IMR-90 (cell line): ENCODE data around the gene STT3A. TPM values are rescaled to one million over a fixed set of nuclear protein-coding genes. Genes with fewer than 3 reads are reported as not detected.

Experiments
- ATAC-seq: fragments of 200-7000 bp; cut with Tn5 transposase; 2 replicates; pipeline ENCODE4 v1.9.1; 2020; ENCODE audit warnings: low read depth, mild to moderate bottlenecking, moderate library complexity
- BruUV-seq: library from RNA; stranded (reverse); fragments of 400-500 nt; replicated peaks from 2 replicates; lab custom pipeline; 2021; lab: Mats Ljungman, UMichigan
- CTCF ChIA-PET: fragments of 300-600 bp; formaldehyde crosslinking; extraction: SDS; loops from one replicate; lab custom pipeline; 2021; ENCODE audit warnings: antibody characterized with exemption; lab: Yijun Ruan, JAX
- POLR2A ChIA-PET: fragments of 300-600 bp; sonication (Branson Sonifier 250); formaldehyde crosslinking; loops from one replicate; lab custom pipeline; 2022; ENCODE audit warnings: antibody characterized with exemption; ENCODE audit not compliant: unreplicated experiment; lab: Charles Lee
- DNase-seq: peaks from one replicate; pipeline ENCODE4 v3.0.0; 2013
- H2AFZ ChIP-seq: replicated peaks from 2 replicates; pipeline ENCODE3; 2013; ENCODE audit warnings: low read length, mild to moderate bottlenecking; ENCODE audit not compliant: poor library complexity
- H2AK5ac ChIP-seq: 2 replicates; pipeline ENCODE4 v1.6.1; 2013; ENCODE audit warnings: low read depth, low read length, inconsistent platforms
- H2AK9ac ChIP-seq: replicated peaks from 2 replicates; pipeline ENCODE3; 2013; ENCODE audit warnings: mild to moderate bottlenecking, low read depth, low read length, moderate library complexity; ENCODE audit not compliant: poor library complexity
- H2BK120ac ChIP-seq: 2 replicates; pipeline ENCODE4 v1.6.1; 2013; ENCODE audit warnings: low read depth, low read length, inconsistent platforms
- H2BK15ac ChIP-seq: 3 replicates; pipeline ENCODE4 v1.6.1; 2013; ENCODE audit warnings: low read depth, low read length, inconsistent platforms
- H2BK20ac ChIP-seq: 2 replicates; pipeline ENCODE4 v1.6.1; 2013; ENCODE audit warnings: low read depth, mild to moderate bottlenecking, inconsistent platforms, low read length, moderate library complexity
- H2BK5ac ChIP-seq: 2 replicates; pipeline ENCODE4 v1.6.1; 2013; ENCODE audit warnings: mild to moderate bottlenecking, low read depth, low read length, inconsistent platforms; ENCODE audit not compliant: poor library complexity, severe bottlenecking
- H3K14ac ChIP-seq: replicated peaks from 2 replicates; pipeline ENCODE4 v1.6.1; 2013; ENCODE audit warnings: low read depth, low read length, inconsistent platforms
- H3K18ac ChIP-seq: 2 replicates; pipeline ENCODE4 v1.6.1; 2013; ENCODE audit warnings: low read depth, low read length, control low read depth
- H3K23ac ChIP-seq: 2 replicates; pipeline ENCODE4 v1.6.1; 2013; ENCODE audit warnings: low read depth, low read length, inconsistent platforms
- H3K27ac ChIP-seq: 2 replicates; pipeline ENCODE4 v1.5.1; 2013; ENCODE audit warnings: mild to moderate bottlenecking, control low read depth, low read length; ENCODE audit not compliant: insufficient read depth
- H3K27me3 ChIP-seq: 2 replicates; pipeline ENCODE4 v1.6.1; 2013; ENCODE audit warnings: low read length; ENCODE audit not compliant: control insufficient read depth, insufficient read depth
- H3K36me3 ChIP-seq: 2 replicates; pipeline ENCODE4 v1.6.1; 2013; ENCODE audit warnings: low read length, mixed read lengths; ENCODE audit not compliant: control insufficient read depth, insufficient read depth
- H3K4ac ChIP-seq: 2 replicates; pipeline ENCODE4 v1.6.1; 2013; ENCODE audit warnings: low read depth, low read length, inconsistent platforms
- H3K4me1 ChIP-seq: 2 replicates; pipeline ENCODE4 v1.6.1; 2013; ENCODE audit warnings: low read length, mixed read lengths; ENCODE audit not compliant: control insufficient read depth, insufficient read depth
- H3K4me2 ChIP-seq: 2 replicates; pipeline ENCODE4 v1.6.1; 2013; ENCODE audit warnings: low read depth, mild to moderate bottlenecking, control low read depth, low read length, moderate library complexity
- H3K4me3 ChIP-seq: 2 replicates; pipeline ENCODE4 v1.5.1; 2013; ENCODE audit warnings: low read depth, mild to moderate bottlenecking, control low read depth, low read length, moderate library complexity; ENCODE audit not compliant: insufficient read depth
- H3K56ac ChIP-seq: 2 replicates; pipeline ENCODE4 v1.6.1; 2013; ENCODE audit warnings: low read length, inconsistent platforms; ENCODE audit not compliant: insufficient read depth; ENCODE audit errors: extremely low read depth
- H3K79me1 ChIP-seq, 2 experiments: 2 replicates each; pipeline ENCODE4 v1.6.1; 2013; ENCODE audit warnings: low read length in 2 of 2, inconsistent platforms in 1 of 2, low read depth in 1 of 2
- H3K9ac ChIP-seq: 2 replicates; pipeline ENCODE4 v1.6.1; 2013; ENCODE audit warnings: low read depth, low read length, control low read depth
- H3K9me1 ChIP-seq: 2 replicates; pipeline ENCODE4 v1.6.1; 2013; ENCODE audit warnings: low read length, inconsistent platforms; ENCODE audit not compliant: insufficient read depth
- H3K9me3 ChIP-seq: 2 replicates; pipeline ENCODE4 v1.6.1; 2013; ENCODE audit warnings: low read length; ENCODE audit not compliant: control insufficient read depth, insufficient read depth
- H4K20me1 ChIP-seq: 2 replicates; pipeline ENCODE4 v1.6.1; 2013; ENCODE audit warnings: low read length, inconsistent platforms; ENCODE audit not compliant: insufficient read depth
- H4K5ac ChIP-seq: 2 replicates; pipeline ENCODE4 v1.6.1; 2013; ENCODE audit warnings: mild to moderate bottlenecking, low read depth, low read length, control low read depth
- H4K8ac ChIP-seq, 2 experiments: 2 replicates each; pipeline ENCODE4 v1.6.1; 2013; ENCODE audit warnings: low read depth in 2 of 2, low read length in 2 of 2, control low read depth in 1 of 2, inconsistent platforms in 1 of 2
- H4K91ac ChIP-seq: 2 replicates; pipeline ENCODE4 v1.6.1; 2013; ENCODE audit warnings: low read depth, low read length, inconsistent platforms; ENCODE audit not compliant: insufficient read depth
- BHLHE40 ChIP-seq: fragments of 150-350 bp; IDR thresholded peaks from 2 replicates; pipeline ENCODE4 v1.6.1; 2016; ENCODE audit warnings: mild to moderate bottlenecking, low read depth, low read length
- CEBPB ChIP-seq: IDR thresholded peaks from 2 replicates; pipeline ENCODE4 v1.6.1; 2012; ENCODE audit warnings: low read depth, low read length, improper control_type of control experiment
- CHD1 ChIP-seq: IDR thresholded peaks from 2 replicates; pipeline ENCODE4 v1.6.1; 2012; ENCODE audit warnings: low read depth, low read length, improper control_type of control experiment
- ELK1 ChIP-seq: fragments of 150-350 bp; IDR thresholded peaks from 2 replicates; pipeline ENCODE4 v1.6.1; 2016; ENCODE audit warnings: low read depth, mild to moderate bottlenecking, low read length, moderate library complexity, borderline replicate concordance
- MAFK ChIP-seq: IDR thresholded peaks from 2 replicates; pipeline ENCODE4 v1.6.1; 2012; ENCODE audit warnings: low read depth, low read length, improper control_type of control experiment
- MAZ ChIP-seq: IDR thresholded peaks from 2 replicates; pipeline ENCODE4 v1.6.1; 2012; ENCODE audit warnings: low read depth, mild to moderate bottlenecking, low read length, improper control_type of control experiment, moderate library complexity, borderline replicate concordance
- MXI1 ChIP-seq: IDR thresholded peaks from 2 replicates; pipeline ENCODE4 v1.6.1; 2012; ENCODE audit warnings: low read depth, mild to moderate bottlenecking, low read length, moderate library complexity, borderline replicate concordance
- NFE2L2 ChIP-seq: fragments of 150-350 bp; IDR thresholded peaks from 2 replicates; pipeline ENCODE4 v1.6.1; 2016; ENCODE audit warnings: low read depth, mild to moderate bottlenecking, low read length
- POLR2A ChIP-seq: IDR thresholded peaks from 2 replicates; pipeline ENCODE4 v1.6.1; 2012; ENCODE audit warnings: mild to moderate bottlenecking, low read depth, low read length
- RAD21 ChIP-seq: IDR thresholded peaks from 2 replicates; pipeline ENCODE4 v1.6.1; 2012; ENCODE audit warnings: low read length, improper control_type of control experiment
- RCOR1 ChIP-seq: IDR thresholded peaks from 2 replicates; pipeline ENCODE4 v1.6.1; 2012; ENCODE audit warnings: mild to moderate bottlenecking, low read length, improper control_type of control experiment; ENCODE audit not compliant: insufficient replicate concordance
- RFX5 ChIP-seq: IDR thresholded peaks from 2 replicates; pipeline ENCODE4 v1.8.0; 2012; ENCODE audit warnings: low read depth, mild to moderate bottlenecking, low read length, moderate library complexity
- SMC3 ChIP-seq: fragments of 150-350 bp; IDR thresholded peaks from 2 replicates; pipeline ENCODE4 v1.6.1; 2016; ENCODE audit warnings: low read depth, mild to moderate bottlenecking, antibody characterized with exemption, low read length, moderate library complexity
- USF2 ChIP-seq: fragments of 150-350 bp; IDR thresholded peaks from 2 replicates; pipeline ENCODE4 v1.6.1; 2017; ENCODE audit warnings: mild to moderate bottlenecking, antibody characterized with exemption, low read length, low read depth
- WGBS, 2 experiments: methylation state at CpG; one replicate each; pipeline versions ENCODE4 v1.1.5 to v1.1.7; 2013; ENCODE audit warnings: missing lambda C conversion rate in 2 of 2; ENCODE audit not compliant: insufficient read length in 1 of 2; ENCODE audit errors: extremely low coverage in 2 of 2; 5-methylcytosine and 5-hydroxymethylcytosine counted together
- dilution Hi-C: fragments of 300-500 bp; cut with HindIII; formaldehyde crosslinking; loops from one replicate; pipeline ENCODE4 v1.14.3; 2018; ENCODE audit warnings: low sequenced_read_pairs; ENCODE audit not compliant: unreplicated experiment
- in situ Hi-C: fragments of 300-500 bp; cut with MboI; formaldehyde crosslinking; loops from 3 replicates; pipeline ENCODE4 v1.14.3; 2019; ENCODE audit warnings: low sequenced_read_pairs, inconsistent platforms, mixed read lengths
- intact Hi-C: fragments of 100-400 bp; cut with micrococcal nuclease; formaldehyde crosslinking; loops from 2 replicates; pipeline ENCODE4 v1.10.0; 2022
- polyA plus RNA-seq, 3 experiments: library from polyadenylated mRNA; depleted of rRNA; stranded (reverse); fragments of >200 nt; gene quantifications; 2 replicates each; pipeline ENCODE4 v1.2.3, GENCODE V29; 2012; ENCODE audit warnings: low replicate concordance in 1 of 3
- total RNA-seq: library from RNA; depleted of rRNA; stranded (reverse); fragments of >200 nt; gene quantifications from 2 replicates; pipeline ENCODE4 v1.2.3, GENCODE V29; 2012
- TF ChIP-seq, protein P1 (sequence below): conservative IDR thresholded peaks from 2 replicates; pipeline ENCODE4 v1.5.1; 2012; ENCODE audit warnings: mild to moderate bottlenecking, low read depth, low read length, improper control_type of control experiment

The STT3A gene
- total and polyA plus RNA-seq, 2 of the 4 experiments (the other 2 are of a cell fraction) = 180 to 387 TPM

DNA sequence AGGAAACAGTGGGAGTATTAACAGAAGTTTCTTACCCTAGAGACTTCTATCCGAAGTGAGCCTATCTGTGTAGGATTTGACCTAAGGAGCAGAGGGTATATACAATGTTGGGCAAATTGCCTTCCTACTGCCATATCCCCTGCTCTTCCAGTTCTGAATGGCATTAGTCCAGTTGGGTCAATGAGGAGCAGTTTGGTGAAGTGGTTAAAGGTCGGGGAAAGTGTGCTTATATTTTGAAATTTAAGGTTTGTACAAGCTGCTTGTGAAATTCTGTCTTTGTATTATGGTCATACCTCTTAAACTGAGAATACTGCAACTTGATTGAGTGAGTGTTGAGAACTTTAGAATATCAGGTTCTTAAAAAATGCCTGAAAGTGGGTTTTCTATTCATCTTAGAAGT, 21.7 kb upstream of the STT3A start:
- POLR2A ChIA-PET = no interaction called here

More for the DNA sequence above, 21.7 kb upstream of the STT3A start:
- no CpG with 5 or more reads among the region's 2 CpGs for WGBS, 2 experiments
- Histone ChIP-seq H2BK5ac (peak overlapping the region; percentile 18), H4K8ac (no peak overlapping the region), H2AFZ (no peak overlapping the region), H3K27ac (no peak overlapping the region), H2BK20ac (no peak overlapping the region), H2AK5ac (0 out of 2 replicates have a peak overlapping the region, but pooled peaks have one; percentile 55), H3K79me1 (peaks cover 15 to 22% of the 10 kb centered on the region in 2 experiments), H4K5ac (no peak overlapping the region), H3K9me1 (peaks cover 5% of the 10 kb centered on the region), H3K9ac (no peak overlapping the region), H2AK9ac (no peak overlapping the region), H4K91ac (no peak overlapping the region), H2BK120ac (no peak overlapping the region), H3K18ac (no peak overlapping the region), H3K9me3 (no peaks in the 10 kb centered on the region), H4K20me1 (no peaks in the 10 kb centered on the region), H2BK15ac (no peak overlapping the region), H3K4me2 (no peak overlapping the region; the same call in 1 of the 2 replicates), H3K4ac (peak overlapping the region; percentile 21; the same call in 1 of the 2 replicates), H3K4me1 (peaks cover 12% of the 10 kb centered on the region), H3K27me3 (no peaks in the 10 kb centered on the region), H3K4me3 (no peak overlapping the region), H3K23ac (peak overlapping the region; percentile 89), H3K36me3 (peaks cover 16% of the 10 kb centered on the region), H3K14ac (no peak overlapping the region), H3K56ac (no peak overlapping the region)
- ATAC-seq = no peak
- dilution Hi-C loops (no loop called here), in situ Hi-C loops (no loop called here), intact Hi-C loops (no loop called here)
- CTCF ChIA-PET = no interaction called here
- DNase-seq = no peak
- TF ChIP-seq MAZ (no peak), USF2 (no peak), SMC3 (no peak), MXI1 (no peak), BHLHE40 (no peak), POLR2A (no peak), RAD21 (no peak), ELK1 (no peak), CHD1 (no peak), CEBPB (no peak), RCOR1 (no peak), MAFK (no peak), NFE2L2 (no peak), RFX5 (no peak)
- TF ChIP-seq, protein P1, sequence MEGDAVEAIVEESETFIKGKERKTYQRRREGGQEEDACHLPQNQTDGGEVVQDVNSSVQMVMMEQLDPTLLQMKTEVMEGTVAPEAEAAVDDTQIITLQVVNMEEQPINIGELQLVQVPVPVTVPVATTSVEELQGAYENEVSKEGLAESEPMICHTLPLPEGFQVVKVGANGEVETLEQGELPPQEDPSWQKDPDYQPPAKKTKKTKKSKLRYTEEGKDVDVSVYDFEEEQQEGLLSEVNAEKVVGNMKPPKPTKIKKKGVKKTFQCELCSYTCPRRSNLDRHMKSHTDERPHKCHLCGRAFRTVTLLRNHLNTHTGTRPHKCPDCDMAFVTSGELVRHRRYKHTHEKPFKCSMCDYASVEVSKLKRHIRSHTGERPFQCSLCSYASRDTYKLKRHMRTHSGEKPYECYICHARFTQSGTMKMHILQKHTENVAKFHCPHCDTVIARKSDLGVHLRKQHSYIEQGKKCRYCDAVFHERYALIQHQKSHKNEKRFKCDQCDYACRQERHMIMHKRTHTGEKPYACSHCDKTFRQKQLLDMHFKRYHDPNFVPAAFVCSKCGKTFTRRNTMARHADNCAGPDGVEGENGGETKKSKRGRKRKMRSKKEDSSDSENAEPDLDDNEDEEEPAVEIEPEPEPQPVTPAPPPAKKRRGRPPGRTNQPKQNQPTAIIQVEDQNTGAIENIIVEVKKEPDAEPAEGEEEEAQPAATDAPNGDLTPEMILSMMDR = no peak
- no TSS peak for BruUV-seq
